LNCAP (cell line): ENCODE data around the gene MACROD2.

Experiments
- CTCF ChIP-seq: fragments of 450-650 bp; IDR thresholded peaks from 2 replicates; pipeline ENCODE4 v1.5.1; 2017; ENCODE audit warnings: mild to moderate bottlenecking

Gene MACROD2

GRCh38 chr20:13995841-13996240, 525 bp downstream of the MACROD2 start:
- TF ChIP-seq CTCF: no peak

DNA sequence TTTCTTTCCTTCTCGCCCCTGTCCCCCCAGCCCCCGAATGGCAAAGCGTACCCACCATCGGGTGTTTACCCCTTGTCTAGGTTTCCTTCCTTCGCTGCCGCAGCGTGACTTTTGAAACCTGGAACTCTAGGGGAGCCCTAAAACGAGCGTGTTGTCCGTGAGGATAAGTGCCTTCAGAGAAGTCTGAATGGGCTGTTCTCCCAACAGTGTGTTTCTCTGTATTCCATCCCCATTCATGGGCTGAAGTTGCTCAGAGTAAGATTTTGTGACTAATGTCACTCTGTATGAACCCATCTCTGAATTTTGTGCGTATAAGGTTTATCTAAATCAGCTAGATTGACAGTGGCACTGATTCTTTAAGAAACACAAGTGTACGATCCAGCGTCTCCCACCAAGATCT, 949 bp downstream of the MACROD2 start:
- no peak for TF ChIP-seq CTCF

DNA sequence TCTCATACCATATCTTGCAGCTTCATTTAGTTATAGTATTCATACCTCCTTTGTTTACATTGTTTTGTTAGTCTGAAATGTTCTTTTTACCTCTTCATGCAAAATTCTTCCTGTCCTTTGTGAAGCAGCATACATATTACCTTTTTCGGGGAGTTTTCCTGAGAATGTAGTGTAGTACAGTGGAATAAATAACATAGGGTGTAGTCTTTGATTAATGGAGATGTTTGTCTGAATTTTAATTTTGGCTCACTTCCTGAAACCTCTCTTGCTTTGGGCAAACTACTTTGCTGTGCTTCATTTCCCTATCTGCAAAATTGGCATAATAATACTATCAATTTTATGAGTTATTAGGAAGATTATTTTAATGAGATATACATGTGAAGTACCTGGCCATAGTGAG, 5.6 kb downstream of the MACROD2 start:
- no peak for TF ChIP-seq CTCF

GRCh38 chr20:14005996-14006395, 10.7 kb downstream of the MACROD2 start:
- no peak for TF ChIP-seq CTCF

DNA sequence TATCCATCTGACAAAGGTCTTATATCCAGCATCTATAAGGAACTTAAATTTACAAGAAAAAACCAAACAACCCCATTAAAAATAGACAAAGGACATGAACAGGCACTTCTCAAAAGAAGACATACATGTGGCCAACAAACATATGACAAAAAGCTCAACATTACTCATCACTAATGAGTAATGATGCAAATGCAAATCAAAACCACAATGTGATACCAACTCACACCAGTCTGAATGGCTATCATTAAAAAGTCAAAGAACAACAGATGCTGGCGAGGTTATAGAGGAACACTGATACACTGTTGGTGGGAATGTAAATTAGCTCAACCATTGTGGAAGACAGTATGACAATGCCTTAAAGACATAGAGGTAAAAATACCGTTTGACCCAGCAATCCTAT, 13.9 kb downstream of the MACROD2 start:
- TF ChIP-seq CTCF: no peak

DNA sequence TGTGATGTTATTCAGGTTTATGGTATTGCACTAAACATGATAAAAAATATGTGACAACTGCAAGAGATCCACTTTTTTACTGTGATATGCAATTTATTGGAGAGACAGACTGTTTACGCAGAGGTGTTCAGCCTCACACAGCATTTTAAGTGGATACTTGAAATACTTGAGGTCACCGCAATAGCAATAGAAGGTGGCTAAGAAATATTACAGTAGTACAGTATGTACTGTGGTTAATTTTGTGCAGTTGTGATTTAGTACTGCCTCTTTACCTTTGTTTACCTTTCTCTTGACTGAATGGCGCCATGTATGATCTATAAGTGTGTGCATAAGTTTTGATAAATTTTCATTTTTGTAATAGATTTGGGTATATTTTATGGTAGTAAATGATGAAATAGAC, 17.4 kb downstream of the MACROD2 start:
- TF ChIP-seq CTCF: no peak

- TF ChIP-seq CTCF: no peak
Measured at GRCh38 chr20:14030991-14031390, 35.7 kb downstream of the MACROD2 start.

- TF ChIP-seq CTCF: no peak
Measured at GRCh38 chr20:14033310-14033709, 38.0 kb downstream of the MACROD2 start.
